Adipocyte (in vitro differentiated cells): ENCODE data around the gene ZSCAN18.

Experiments
- DNase-seq: peaks from one replicate; pipeline ENCODE4 v3.0.0-alpha.2; 2015; ENCODE audit warnings: low read depth
- H3K27me3 ChIP-seq: replicated peaks from 2 replicates; pipeline ENCODE4 v1.7.0; 2013; ENCODE audit warnings: mild to moderate bottlenecking, low read length, moderate library complexity; ENCODE audit not compliant: control insufficient read depth, insufficient read depth
- H3K36me3 ChIP-seq: 2 replicates; pipeline ENCODE4 v1.7.0; 2013; ENCODE audit warnings: low read length, mild to moderate bottlenecking, moderate library complexity; ENCODE audit not compliant: control insufficient read depth, insufficient read depth, severe bottlenecking
- H3K4me1 ChIP-seq: 2 replicates; pipeline ENCODE4 v1.7.0; 2013; ENCODE audit warnings: mild to moderate bottlenecking, low read length, moderate library complexity; ENCODE audit not compliant: control insufficient read depth, insufficient read depth
- H3K4me3 ChIP-seq: 2 replicates; pipeline ENCODE4 v1.7.0; 2013; ENCODE audit warnings: mild to moderate bottlenecking, low read length, moderate library complexity
- H3K9ac ChIP-seq: 2 replicates; pipeline ENCODE4 v1.7.0; 2013; ENCODE audit warnings: mild to moderate bottlenecking, low read length, moderate library complexity
- H3K9me3 ChIP-seq: 2 replicates; pipeline ENCODE4 v1.7.0; 2013; ENCODE audit warnings: mild to moderate bottlenecking, low read length, moderate library complexity; ENCODE audit not compliant: control insufficient read depth

The ZSCAN18 gene

DNA sequence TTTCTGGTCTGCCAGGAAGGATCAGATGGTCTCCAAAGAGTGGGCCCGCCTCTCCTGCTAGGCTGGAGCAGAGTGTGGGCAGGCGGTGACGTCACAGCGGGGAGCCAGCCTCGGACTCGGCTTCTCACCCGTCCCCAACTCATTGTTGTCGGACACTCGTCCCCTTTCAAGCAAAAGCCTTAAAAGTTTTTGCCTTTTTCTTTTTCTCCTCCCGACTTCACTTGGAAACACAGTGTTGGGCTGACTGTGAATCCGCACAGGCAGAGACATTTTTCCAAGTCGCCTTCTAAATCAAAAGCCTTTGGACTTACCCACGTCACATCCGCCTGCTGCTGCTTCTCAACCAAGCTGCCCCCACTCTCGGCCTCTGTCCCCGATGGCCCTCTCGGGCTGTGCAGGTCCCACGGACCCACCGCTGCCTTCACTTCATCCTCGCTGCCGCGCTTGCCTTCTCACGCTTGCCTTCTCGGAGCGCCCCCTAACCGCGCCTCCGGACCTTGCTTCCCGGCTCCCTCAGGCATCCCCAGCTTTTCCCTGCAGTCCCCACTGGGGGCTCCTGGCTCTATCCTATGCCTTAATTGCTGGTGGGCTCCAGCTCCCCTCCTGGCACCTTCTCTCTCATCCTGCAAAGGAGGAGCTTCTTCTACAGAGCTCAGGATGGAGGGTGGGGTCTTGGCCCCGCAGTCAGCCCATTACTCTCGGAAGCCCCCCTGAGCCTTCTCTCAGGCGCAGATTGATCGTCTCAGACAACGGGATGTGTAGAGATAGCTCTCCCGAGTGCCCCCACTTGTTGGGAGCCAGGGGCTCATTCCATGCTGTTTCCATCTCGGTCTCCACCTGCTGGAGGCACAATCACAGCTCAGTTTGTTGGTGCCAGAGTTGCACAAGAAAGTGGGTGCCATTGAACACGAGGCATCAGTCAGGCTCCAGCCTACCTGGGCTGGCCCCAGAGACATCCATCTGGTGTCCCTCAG is 42.8 kb downstream of the ZSCAN18 start:
- Histone ChIP-seq H3K9me3 (no peaks in the 10 kb centered on the region), H3K36me3 (no peaks in the 10 kb centered on the region), H3K4me3 (peak overlapping the region; percentile 78), H3K4me1 (no peaks in the 10 kb centered on the region), H3K9ac (peak overlapping the region; percentile 58), H3K27me3 (no peaks in the 10 kb centered on the region)
- peak; percentile 15 for DNase-seq

DNA sequence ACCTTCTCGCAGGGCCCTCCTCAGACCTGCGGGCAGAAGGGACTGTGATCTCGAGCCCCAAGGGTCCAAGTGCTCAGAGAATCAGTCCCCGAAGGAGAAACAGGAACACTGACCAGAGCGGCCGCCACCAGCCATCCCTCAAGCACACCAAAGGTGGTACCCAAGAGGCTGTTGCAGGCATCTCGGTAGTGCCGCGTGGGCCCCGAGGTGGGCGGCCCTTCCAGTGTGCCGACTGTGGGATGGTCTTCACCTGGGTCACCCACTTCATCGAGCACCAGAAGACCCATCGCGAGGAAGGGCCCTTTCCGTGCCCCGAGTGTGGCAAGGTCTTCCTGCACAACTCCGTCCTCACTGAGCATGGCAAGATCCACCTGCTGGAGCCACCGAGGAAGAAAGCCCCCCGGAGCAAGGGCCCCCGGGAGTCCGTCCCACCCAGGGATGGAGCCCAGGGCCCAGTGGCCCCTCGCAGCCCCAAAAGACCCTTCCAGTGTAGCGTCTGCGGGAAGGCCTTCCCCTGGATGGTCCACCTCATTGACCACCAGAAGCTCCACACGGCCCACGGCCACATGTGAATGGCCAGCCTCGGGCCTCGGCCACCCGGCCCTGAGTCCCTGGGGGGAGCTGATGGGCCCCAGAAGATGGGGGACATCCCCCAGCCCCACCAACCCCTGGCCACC is 44.4 kb downstream of the ZSCAN18 start:
- H3K27me3 ChIP-seq, result no peaks in the 10 kb centered on the region
- DNase-seq, result no peak
- peaks cover 13% of the 10 kb centered on the region for H3K9me3 ChIP-seq
- H3K4me3 ChIP-seq, result no peak overlapping the region
- no peaks in the 10 kb centered on the region for H3K4me1 ChIP-seq
- H3K9ac ChIP-seq, result no peak overlapping the region
- no peaks in the 10 kb centered on the region for H3K36me3 ChIP-seq

DNA sequence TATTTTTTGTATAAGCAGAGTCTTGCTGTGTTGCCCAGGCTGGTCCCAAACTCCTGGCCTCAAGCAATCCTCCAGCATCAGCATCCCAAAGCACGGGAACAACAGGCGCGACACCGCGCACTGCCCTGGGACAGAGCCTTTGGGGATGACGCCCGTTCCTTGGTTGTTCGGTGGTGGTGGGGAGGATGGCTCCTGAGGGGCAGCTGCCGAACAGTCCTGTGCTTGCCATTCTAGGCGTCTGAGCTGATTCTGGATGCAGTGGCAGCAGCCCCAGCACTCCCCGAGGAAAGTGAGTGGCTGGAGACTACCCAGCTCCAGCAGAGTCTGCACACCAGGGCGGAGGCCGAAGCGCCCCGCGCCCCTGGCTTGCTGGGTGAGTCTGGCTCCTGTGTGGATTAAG is 45.8 kb downstream of the ZSCAN18 start:
- no peak for DNase-seq
- Histone ChIP-seq H3K4me1 (no peaks in the 10 kb centered on the region), H3K36me3 (no peaks in the 10 kb centered on the region), H3K4me3 (no peak overlapping the region), H3K9me3 (peaks cover 14% of the 10 kb centered on the region), H3K9ac (no peak overlapping the region), H3K27me3 (no peaks in the 10 kb centered on the region)

DNA sequence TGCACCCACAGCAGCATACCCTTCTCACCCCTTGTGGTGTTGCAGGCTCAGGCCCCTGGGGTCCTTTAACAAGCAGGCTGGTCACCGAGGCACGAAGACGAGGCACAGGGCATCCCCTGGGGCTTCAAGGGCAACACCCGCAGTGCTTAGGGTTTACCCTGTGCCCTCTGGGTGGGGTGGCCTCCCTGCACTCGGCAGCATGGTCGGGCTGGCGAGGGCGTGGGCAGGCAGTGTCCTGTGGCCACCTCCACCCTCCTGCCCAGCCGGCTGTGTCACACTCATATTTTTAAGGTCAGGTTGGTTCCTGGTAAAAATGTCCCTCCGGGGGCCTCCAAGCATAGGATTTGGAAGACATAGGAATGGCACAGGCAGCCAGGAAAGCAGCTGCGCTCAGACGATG is 50.4 kb downstream of the ZSCAN18 start:
- DNase-seq, result no peak
- Histone ChIP-seq H3K4me1 (no peaks in the 10 kb centered on the region), H3K4me3 (no peak overlapping the region), H3K9ac (no peak overlapping the region), H3K36me3 (no peaks in the 10 kb centered on the region), H3K27me3 (no peaks in the 10 kb centered on the region), H3K9me3 (peaks cover 40% of the 10 kb centered on the region)

GRCh38 chr19:58046856-58047255 is 51.2 kb downstream of the ZSCAN18 start:
- H3K9ac ChIP-seq, result no peak overlapping the region
- H3K27me3 ChIP-seq, result no peaks in the 10 kb centered on the region
- no peaks in the 10 kb centered on the region for H3K36me3 ChIP-seq
- peaks cover 42% of the 10 kb centered on the region for H3K9me3 ChIP-seq
- no peak overlapping the region for H3K4me3 ChIP-seq
- DNase-seq, result no peak
- no peaks in the 10 kb centered on the region for H3K4me1 ChIP-seq

DNA sequence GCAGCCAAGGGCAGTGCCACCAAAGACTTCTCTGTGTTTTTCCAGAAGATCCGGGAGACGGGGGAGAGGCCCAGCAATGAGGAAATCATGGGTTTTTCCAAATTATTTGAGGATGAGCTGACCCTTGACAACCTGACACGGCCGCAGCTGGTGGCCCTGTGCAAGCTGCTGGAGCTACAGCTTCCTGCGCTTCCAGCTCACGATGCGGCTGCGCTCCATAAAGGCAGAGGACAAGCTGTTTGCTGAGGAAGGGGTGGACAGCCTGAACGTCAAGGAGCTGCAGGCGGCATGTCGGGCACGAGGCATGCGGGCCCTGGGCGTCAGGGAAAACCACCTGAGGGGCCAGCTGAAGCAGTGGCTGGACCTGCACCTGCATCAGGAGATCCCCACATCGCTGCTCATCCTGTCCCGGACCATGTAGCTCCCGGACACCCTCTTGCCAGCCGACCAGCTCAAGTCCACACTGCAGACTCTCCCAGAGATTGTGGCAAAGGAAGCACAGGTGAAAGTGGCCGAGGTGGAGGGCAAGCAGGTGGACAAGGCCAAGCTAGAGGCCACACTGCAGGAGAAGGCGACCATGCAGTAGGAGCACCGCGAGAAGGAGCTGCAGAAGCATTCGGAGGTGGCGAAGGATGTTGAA is 52.5 kb downstream of the ZSCAN18 start:
- no peaks in the 10 kb centered on the region for H3K4me1 ChIP-seq
- H3K9me3 ChIP-seq, result peaks cover 42% of the 10 kb centered on the region
- no peak for DNase-seq
- no peak overlapping the region for H3K4me3 ChIP-seq
- H3K27me3 ChIP-seq, result no peaks in the 10 kb centered on the region
- H3K9ac ChIP-seq, result no peak overlapping the region
- H3K36me3 ChIP-seq, result no peaks in the 10 kb centered on the region

DNA sequence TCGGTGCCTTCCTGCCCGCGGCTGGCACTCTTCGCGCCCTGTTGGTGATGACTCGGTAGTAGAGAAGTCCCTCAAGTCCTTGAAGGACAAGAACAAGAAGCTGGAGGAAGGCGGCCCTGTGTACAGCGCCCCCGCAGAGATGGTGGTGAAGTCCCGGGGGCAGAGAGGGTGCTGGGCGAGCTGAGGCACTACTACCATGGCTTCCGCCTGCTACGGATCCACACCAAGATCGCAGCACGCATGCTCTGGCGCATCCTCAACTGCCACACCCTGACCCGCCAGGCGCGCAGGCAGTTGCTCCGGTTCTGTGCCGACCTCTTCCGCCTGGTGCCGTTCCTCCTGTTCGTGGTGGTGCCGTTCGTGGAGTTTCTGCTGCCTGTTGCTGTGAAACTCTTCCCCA is 53.1 kb downstream of the ZSCAN18 start:
- DNase-seq, result no peak
- Histone ChIP-seq H3K4me1 (no peaks in the 10 kb centered on the region), H3K36me3 (no peaks in the 10 kb centered on the region), H3K27me3 (no peaks in the 10 kb centered on the region), H3K9me3 (peaks cover 40% of the 10 kb centered on the region), H3K4me3 (no peak overlapping the region), H3K9ac (no peak overlapping the region)

DNA sequence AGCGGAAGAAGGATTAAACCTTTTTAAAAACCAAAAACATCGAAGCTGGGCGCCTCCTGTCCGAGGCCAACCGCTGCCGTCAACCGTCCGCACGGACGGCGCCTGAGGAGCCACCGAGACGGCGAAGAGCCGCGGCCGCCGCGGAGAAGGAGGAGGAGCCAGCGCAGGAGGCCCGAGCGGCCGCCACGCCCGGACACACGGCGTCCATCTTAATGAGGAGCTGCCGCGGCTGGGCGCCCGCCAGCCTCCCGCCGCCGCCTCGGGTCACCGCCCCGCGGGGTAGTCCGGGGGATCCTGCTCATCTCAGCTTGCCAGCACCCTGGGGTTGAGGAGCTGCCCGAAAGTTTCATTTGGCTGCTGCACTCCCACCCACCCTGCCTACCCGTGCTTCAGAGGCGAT is 53.6 kb downstream of the ZSCAN18 start:
- Histone ChIP-seq H3K9ac (no peak overlapping the region), H3K36me3 (no peaks in the 10 kb centered on the region), H3K9me3 (peaks cover 36% of the 10 kb centered on the region), H3K4me3 (no peak overlapping the region), H3K4me1 (no peaks in the 10 kb centered on the region), H3K27me3 (no peaks in the 10 kb centered on the region)
- DNase-seq, result no peak

- Histone ChIP-seq H3K4me3 (no peak overlapping the region), H3K27me3 (no peaks in the 10 kb centered on the region), H3K9me3 (peaks cover 31% of the 10 kb centered on the region), H3K4me1 (no peaks in the 10 kb centered on the region), H3K9ac (no peak overlapping the region), H3K36me3 (no peaks in the 10 kb centered on the region)
- DNase-seq, result no peak
Observed at GRCh38 chr19:58042495-58043340, 55.3 kb downstream of the ZSCAN18 start.

DNA sequence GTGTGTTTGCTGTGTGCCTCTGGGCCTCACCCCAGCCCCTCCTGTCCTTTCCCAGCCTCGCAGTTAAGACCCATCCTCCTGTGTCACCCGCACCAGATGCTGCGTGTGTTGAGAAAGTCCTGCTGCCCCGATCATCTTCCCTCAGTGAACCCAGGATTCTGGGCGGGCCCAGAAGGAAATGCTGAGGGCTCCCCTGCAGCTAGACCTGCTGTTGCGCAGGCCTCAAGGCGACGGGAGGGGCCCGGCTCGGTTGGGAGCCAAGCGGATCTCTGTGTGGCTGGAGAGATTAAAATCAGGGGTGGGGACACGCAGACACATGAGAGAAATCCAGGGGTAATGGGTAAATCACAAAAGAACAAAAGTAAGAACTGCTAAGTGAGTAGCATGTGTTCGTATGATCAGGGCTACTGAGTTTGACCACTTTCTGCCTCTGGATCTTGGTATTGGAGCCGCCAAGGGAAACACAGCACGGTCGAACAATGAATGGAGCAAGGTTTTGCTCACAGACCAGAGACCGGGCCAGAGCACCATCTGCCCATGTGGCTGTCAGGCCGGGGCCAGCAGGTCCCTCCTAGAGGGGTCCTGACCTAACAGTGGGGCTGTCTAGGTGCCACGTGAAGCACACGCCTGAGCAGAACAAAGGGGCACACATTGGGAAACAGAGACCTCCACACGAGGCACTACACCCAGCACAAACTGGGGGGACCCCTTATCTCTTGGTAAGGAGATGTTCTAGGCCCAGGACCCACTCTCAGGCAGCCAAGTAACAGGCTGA is 57.1 kb downstream of the ZSCAN18 start:
- H3K9me3 ChIP-seq, result peaks cover 25% of the 10 kb centered on the region
- H3K36me3 ChIP-seq, result no peaks in the 10 kb centered on the region
- no peaks in the 10 kb centered on the region for H3K4me1 ChIP-seq
- DNase-seq, result no peak
- no peak overlapping the region for H3K4me3 ChIP-seq
- H3K27me3 ChIP-seq, result no peaks in the 10 kb centered on the region
- no peak overlapping the region for H3K9ac ChIP-seq
